Stimulated activated CD8-positive, alpha-beta memory T cell treated with anti-CD3 and anti-CD28 coated beads, Interleukin-12 subunit alpha, Interleukin-12 subunit beta, amount 100 ng/mL, for 24 hours (primary cell): ENCODE measurements around the gene TBC1D4.
"Not testable (repeated sequence)": the region's sequence is repeated elsewhere in the genome, so short reads cannot be mapped to it uniquely, and the experiment has no call there.

Experiments used
- DNase-seq: peaks from one replicate; pipeline ENCODE4 v3.0.0-alpha.2; 2020; ENCODE audit errors: extremely low read depth

TBC1D4 gene

GRCh38 chr13:75356421-75356820 is 125.5 kb downstream of the TBC1D4 start:
- no peak for DNase-seq

- DNase-seq = no peak
Observed at GRCh38 chr13:75355609-75356008, 126.4 kb downstream of the TBC1D4 start.

- no peak for DNase-seq
Observed at GRCh38 chr13:75353781-75354193, 128.2 kb downstream of the TBC1D4 start.

- no peak for DNase-seq
Observed at GRCh38 chr13:75352641-75353327, 129.2 kb downstream of the TBC1D4 start.

- not testable (repeated sequence) for DNase-seq
Observed at GRCh38 chr13:75351538-75351937, 130.4 kb downstream of the TBC1D4 start.

GRCh38 chr13:75347925-75348324 is 134.0 kb downstream of the TBC1D4 start:
- DNase-seq = no peak

- no peak for DNase-seq
Observed at GRCh38 chr13:75347457-75347856, 134.5 kb downstream of the TBC1D4 start.

- DNase-seq = no peak
Observed at GRCh38 chr13:75345193-75345592, 136.8 kb downstream of the TBC1D4 start.

- no peak for DNase-seq
Observed at GRCh38 chr13:75341028-75341427, 140.9 kb downstream of the TBC1D4 start.

- no peak for DNase-seq
Observed at GRCh38 chr13:75339635-75340374, 142.2 kb downstream of the TBC1D4 start.

- DNase-seq = no peak
Observed at GRCh38 chr13:75334634-75335447, 147.1 kb downstream of the TBC1D4 start.

GRCh38 chr13:75333103-75333502 is 148.9 kb downstream of the TBC1D4 start:
- no peak for DNase-seq

GRCh38 chr13:75331792-75332349 is 150.1 kb downstream of the TBC1D4 start:
- no peak for DNase-seq

- DNase-seq = no peak
Observed at GRCh38 chr13:75330770-75331169, 151.2 kb downstream of the TBC1D4 start.

GRCh38 chr13:75329723-75330122 is 152.2 kb downstream of the TBC1D4 start:
- no peak for DNase-seq

GRCh38 chr13:75329097-75329496 is 152.9 kb downstream of the TBC1D4 start:
- DNase-seq = no peak

GRCh38 chr13:75327135-75327510 is 154.8 kb downstream of the TBC1D4 start:
- no peak for DNase-seq

GRCh38 chr13:75326173-75327134 is 155.5 kb downstream of the TBC1D4 start:
- DNase-seq = no peak

GRCh38 chr13:75325711-75326110 is 156.3 kb downstream of the TBC1D4 start:
- DNase-seq = no peak

- no peak for DNase-seq
Observed at GRCh38 chr13:75324413-75324940, 157.5 kb downstream of the TBC1D4 start.

- DNase-seq = no peak
Observed at GRCh38 chr13:75321084-75321483, 160.9 kb downstream of the TBC1D4 start.
